ENCODE results near the gene OR2AT4. TPM values are rescaled to one million over a fixed set of nuclear protein-coding genes. Genes with fewer than 3 reads are reported as not detected.

The OR2AT4 gene
- total and polyA plus RNA-seq, 2 of the 8 experiments (the other 6 are each of a cell fraction or from before 2014, with no cell fraction given) = not detected

- Histone ChIP-seq H4K91ac (replicated peaks; ENCODE audit: insufficient read length, low read length) (no peak overlapping the region), H2BK120ac (replicated peaks; ENCODE audit: low read depth, low read length) (no peak overlapping the region), H3K4ac (replicated peaks; ENCODE audit: insufficient read length, low read depth, low read length) (no peak overlapping the region), H3K27ac (ENCODE audit: low read depth, low read length) (no peak overlapping the region), H2AFZ (ENCODE audit: low read length) (0 out of 2 replicates have a peak overlapping the region, but pooled peaks have one; percentile 31), H3K23me2 (ENCODE audit: low read depth, low read length) (no peaks in the 10 kb centered on the region), H2BK20ac (ENCODE audit: low read length) (no peak overlapping the region), H3K9ac (replicated peaks in 1 of 4; ENCODE audit: extremely low read depth in 1 of 4, low read depth in 3 of 4, low read length in 3 of 4) (no peak overlapping the region), H4K8ac (ENCODE audit: extremely low read depth, insufficient read depth, low read length) (no peak overlapping the region), H2AK5ac (ENCODE audit: low read depth, low read length) (no peak overlapping the region), H3K18ac (ENCODE audit: extremely low read depth, low read length) (no peak overlapping the region), H3K9me3 (ENCODE audit: insufficient read depth in 2 of 2, low read depth in 1 of 2, low read length in 1 of 2) (no peaks in the 10 kb centered on the region), H4K20me1 (replicated peaks in 1 of 2; ENCODE audit: control insufficient read depth in 1 of 2, insufficient read depth in 2 of 2, low read length in 2 of 2) (no peaks in the 10 kb centered on the region), H3K79me2 (ENCODE audit: control insufficient read depth in 1 of 2, insufficient read depth in 2 of 2, low read length in 2 of 2) (no peaks in the 10 kb centered on the region), H3K4me3 (ENCODE audit: extremely low read depth in 1 of 4, insufficient read depth in 2 of 4, low read depth in 3 of 4, low read length in 4 of 4) (no peak overlapping the region), H3K23ac (ENCODE audit: insufficient read length) (no peak overlapping the region), H4K5ac (ENCODE audit: insufficient read length, low read depth, low read length) (no peak overlapping the region), H3K4me2 (ENCODE audit: insufficient read depth in 1 of 2, low read depth in 2 of 2, low read length in 2 of 2) (no peak overlapping the region), H3K36me3 (ENCODE audit: control insufficient read depth in 2 of 4, insufficient read depth in 4 of 4, low read length in 3 of 4) (no peaks in the 10 kb centered on the region), H3K79me1 (ENCODE audit: low read depth, low read length) (no peaks in the 10 kb centered on the region), H2BK5ac (ENCODE audit: low read depth, low read length) (no peak overlapping the region), H2BK12ac (ENCODE audit: low read depth, low read length) (no peak overlapping the region), H3K4me1 (replicated peaks in 1 of 4; ENCODE audit: control insufficient read depth in 3 of 4, insufficient read depth in 4 of 4, low read length in 3 of 4) (no peaks in the 10 kb centered on the region), H3K27me3 (replicated peaks in 1 of 4; ENCODE audit: control insufficient read depth in 3 of 4, extremely low read depth in 1 of 4, insufficient read depth in 3 of 4, low read length in 3 of 4) (no peaks in the 10 kb centered on the region), H2BK15ac (ENCODE audit: low read length) (no peak overlapping the region), H3K14ac (ENCODE audit: insufficient read length) (no peak overlapping the region), H3K56ac (replicated peaks; ENCODE audit: insufficient read length, low read depth, low read length) (no peak overlapping the region)
- no peak for FAIRE-seq
- ChIA-PET CTCF (ENCODE audit: partially characterized antibody) (interaction anchor here (0.6 to 2.4 kb wide), 3 partner anchors 42 to 83 kb away, joined by 3 to 13 read pairs (median 3); no protein-coding TSS in a partner anchor), POLR2A (ENCODE audit: partially characterized antibody) (no interaction called here)
- no peak for DNase-seq (ENCODE audit: low read depth in 1 of 2, low spot score in 2 of 2)
- 86% methylated on average over 3 of the region's 3 CpGs; no CpG with 5 or more reads in 1 of the 2 experiments for WGBS, 2 experiments (ENCODE audit: extremely low coverage in 1 of 2, insufficient coverage in 1 of 2, insufficient read length in 1 of 2, insufficient replicate concordance in 2 of 2, low coverage in 1 of 2, low lambda C conversion rate in 2 of 2, missing lambda C conversion rate in 1 of 2)
- TF ChIP-seq CBX5 (IDR thresholded peaks at IDR 0.05; ENCODE audit: low read depth, low read length) (no peak), GTF2F1 (IDR thresholded peaks at IDR 0.05; ENCODE audit: borderline replicate concordance, low read depth, low read length) (no peak), MAFK (IDR thresholded peaks at IDR 0.05; ENCODE audit: low read depth, low read length) (no peak), ATF3 (IDR thresholded peaks at IDR 0.05; ENCODE audit: insufficient read depth, low read depth, low read length) (no peak), KDM5A (IDR thresholded peaks at IDR 0.05; ENCODE audit: low read length) (no peak), NRF1 (IDR thresholded peaks at IDR 0.05; ENCODE audit: low read depth, low read length) (no peak), CTBP2 (IDR thresholded peaks at IDR 0.05; ENCODE audit: borderline replicate concordance, insufficient read depth, insufficient read length, low read length) (no peak), CEBPB (IDR thresholded peaks at IDR 0.05; ENCODE audit: low read depth, low read length) (no peak), USF2 (IDR thresholded peaks at IDR 0.05; ENCODE audit: low read length) (no peak), NANOG (IDR thresholded peaks at IDR 0.05; ENCODE audit: insufficient read depth, low read depth, low read length, poor library complexity, severe bottlenecking) (no peak), POLR2A (IDR thresholded peaks at IDR 0.05; ENCODE audit: control extremely low read depth in 1 of 2, low read depth in 2 of 2, low read length in 2 of 2) (no peak), TBP (IDR thresholded peaks at IDR 0.05; ENCODE audit: low read depth, low read length) (no peak), RFX5 (IDR thresholded peaks at IDR 0.05; ENCODE audit: borderline replicate concordance, low read depth, low read length) (no peak)
Measured at GRCh38 chr11:75063741-75064314, 32.8 kb downstream of the OR2AT4 start.
